Measurements from ENCODE around the gene HCN2. TPM values are rescaled to one million over a fixed set of nuclear protein-coding genes. Genes with fewer than 3 reads are reported as not detected.

The HCN2 gene
- total and polyA plus RNA-seq, 10 donors = 0.09 to 1.1 (median 0.31) TPM; not detected in 2

DNA sequence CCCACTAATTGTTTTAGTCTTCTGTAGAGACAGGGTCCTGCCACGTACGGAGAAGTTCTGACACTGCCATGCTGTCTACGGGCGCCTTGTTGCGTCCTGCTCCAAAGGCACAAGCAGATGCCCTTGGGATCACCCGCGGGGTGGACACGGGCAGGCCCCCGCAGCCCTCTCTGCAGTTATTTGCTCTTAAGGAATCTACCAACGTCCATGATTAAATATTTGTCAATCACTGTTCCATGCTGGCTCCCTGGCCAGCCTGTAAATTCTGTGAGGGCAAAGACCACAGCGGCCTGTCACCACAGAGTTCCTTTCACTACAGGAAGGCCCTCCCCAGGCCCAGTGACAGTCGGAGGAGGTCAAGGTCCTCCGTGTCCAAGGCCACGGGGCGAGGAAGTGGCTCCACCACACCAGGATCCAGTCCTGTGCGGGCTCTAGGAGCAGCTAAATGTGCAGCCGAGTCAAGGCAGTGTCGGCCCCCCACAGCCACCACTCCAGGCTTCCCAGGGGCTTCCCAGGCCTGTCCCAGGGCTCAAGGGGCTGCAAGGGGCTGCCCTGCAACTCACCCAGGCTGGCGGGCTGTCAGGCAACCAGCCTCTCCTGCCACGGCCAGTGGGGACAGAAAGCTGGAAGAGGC is 71.2 kb downstream of the HCN2 start:
- 17 to 39% (median 21%) methylated on average over 11 to 20 of the region's 20 CpGs for WGBS, 5 donors
- peak; percentile 89 for DNase-seq
- Histone ChIP-seq H3K27me3 (replicated peaks in 1 of 7) (no peaks in the 10 kb centered on the region), H3K27ac (peak overlapping the region; percentile 84 to 99 (median 98)), H3K4me1 (peaks cover 62 to 89% (median 80%) of the 10 kb centered on the region in 6 donors), H3K36me3 (peaks cover 0 to 36% (median 15%) of the 10 kb centered on the region in 6 donors), H3K9me3 (no peaks in the 10 kb centered on the region), H3K4me3 (peak overlapping the region; percentile 74 to 100 (median 98))
- TF ChIP-seq POLR2A (IDR thresholded peaks at IDR 0.05) (no peak), POLR2AphosphoS5 (IDR thresholded peaks at IDR 0.05) (peak in 2 of 3 donors; percentile 69 to 70)
- TF ChIP-seq, protein P1, sequence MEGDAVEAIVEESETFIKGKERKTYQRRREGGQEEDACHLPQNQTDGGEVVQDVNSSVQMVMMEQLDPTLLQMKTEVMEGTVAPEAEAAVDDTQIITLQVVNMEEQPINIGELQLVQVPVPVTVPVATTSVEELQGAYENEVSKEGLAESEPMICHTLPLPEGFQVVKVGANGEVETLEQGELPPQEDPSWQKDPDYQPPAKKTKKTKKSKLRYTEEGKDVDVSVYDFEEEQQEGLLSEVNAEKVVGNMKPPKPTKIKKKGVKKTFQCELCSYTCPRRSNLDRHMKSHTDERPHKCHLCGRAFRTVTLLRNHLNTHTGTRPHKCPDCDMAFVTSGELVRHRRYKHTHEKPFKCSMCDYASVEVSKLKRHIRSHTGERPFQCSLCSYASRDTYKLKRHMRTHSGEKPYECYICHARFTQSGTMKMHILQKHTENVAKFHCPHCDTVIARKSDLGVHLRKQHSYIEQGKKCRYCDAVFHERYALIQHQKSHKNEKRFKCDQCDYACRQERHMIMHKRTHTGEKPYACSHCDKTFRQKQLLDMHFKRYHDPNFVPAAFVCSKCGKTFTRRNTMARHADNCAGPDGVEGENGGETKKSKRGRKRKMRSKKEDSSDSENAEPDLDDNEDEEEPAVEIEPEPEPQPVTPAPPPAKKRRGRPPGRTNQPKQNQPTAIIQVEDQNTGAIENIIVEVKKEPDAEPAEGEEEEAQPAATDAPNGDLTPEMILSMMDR (IDR thresholded peaks at IDR 0.05 in 8 of 11, conservative IDR thresholded peaks at IDR 0.05 in 3 of 11) = no peak
- intact Hi-C loops (cut with DNase I; ENCODE audit: low total_unique reads) = no loop called here

GRCh38 chr19:661427-662196 is 71.9 kb downstream of the HCN2 start:
- Histone ChIP-seq H3K36me3 (peaks cover 0 to 29% (median 15%) of the 10 kb centered on the region in 6 donors), H3K27me3 (replicated peaks in 1 of 7) (no peaks in the 10 kb centered on the region), H3K4me3 (peak overlapping the region; percentile 74 to 100 (median 98)), H3K9me3 (no peaks in the 10 kb centered on the region), H3K4me1 (peaks cover 59 to 83% (median 73%) of the 10 kb centered on the region in 6 donors), H3K27ac (peak overlapping the region; percentile 84 to 99 (median 98))
- TF ChIP-seq POLR2A (IDR thresholded peaks at IDR 0.05) = no peak
- peak in 1 of 3 donors; percentile 65 for TF ChIP-seq POLR2AphosphoS5 (IDR thresholded peaks at IDR 0.05)
- TF ChIP-seq, protein P1 (IDR thresholded peaks at IDR 0.05 in 8 of 11, conservative IDR thresholded peaks at IDR 0.05 in 3 of 11) = peak in 2 of 11 experiments; percentile 6 to 17
- 2 to 8% (median 3%) methylated on average over 15 to 31 of the region's 31 CpGs for WGBS, 5 donors
- intact Hi-C loops (cut with DNase I; ENCODE audit: low total_unique reads) = no loop called here
- peak; percentile 90 for DNase-seq

GRCh38 chr19:662207-662961 is 72.7 kb downstream of the HCN2 start:
- Histone ChIP-seq H3K27me3 (replicated peaks in 1 of 7) (no peaks in the 10 kb centered on the region), H3K36me3 (peaks cover 0 to 21% (median 12%) of the 10 kb centered on the region in 6 donors), H3K4me1 (peaks cover 53 to 79% (median 65%) of the 10 kb centered on the region in 6 donors), H3K27ac (peak overlapping the region; percentile 84 to 99 (median 98)), H3K9me3 (no peaks in the 10 kb centered on the region), H3K4me3 (peak overlapping the region; percentile 74 to 100 (median 98))
- intact Hi-C loops (cut with DNase I; ENCODE audit: low total_unique reads) = no loop called here
- 0 to 1% (median 0%) methylated on average over 32 to 81 of the region's 81 CpGs for WGBS, 5 donors
- DNase-seq = peak; percentile 96
- TF ChIP-seq, protein P1 (IDR thresholded peaks at IDR 0.05 in 8 of 11, conservative IDR thresholded peaks at IDR 0.05 in 3 of 11) = no peak
- TF ChIP-seq POLR2AphosphoS5 (IDR thresholded peaks at IDR 0.05) = peak; percentile 75 to 82 (median 82)
- TF ChIP-seq POLR2A (IDR thresholded peaks at IDR 0.05) = peak in 1 of 3 donors; percentile 16
